Fibroblast of skin of right quadriceps (primary cell): ENCODE measurements around the gene TOR1B.
"Not testable (repeated sequence)": the region's sequence is repeated elsewhere in the genome, so short reads cannot be mapped to it uniquely, and the experiment has no call there.

ENCODE experiments used
- DNase-seq: peaks from one replicate; pipeline ENCODE4 v3.0.0-alpha.2; 2013

TOR1B gene, protein sequence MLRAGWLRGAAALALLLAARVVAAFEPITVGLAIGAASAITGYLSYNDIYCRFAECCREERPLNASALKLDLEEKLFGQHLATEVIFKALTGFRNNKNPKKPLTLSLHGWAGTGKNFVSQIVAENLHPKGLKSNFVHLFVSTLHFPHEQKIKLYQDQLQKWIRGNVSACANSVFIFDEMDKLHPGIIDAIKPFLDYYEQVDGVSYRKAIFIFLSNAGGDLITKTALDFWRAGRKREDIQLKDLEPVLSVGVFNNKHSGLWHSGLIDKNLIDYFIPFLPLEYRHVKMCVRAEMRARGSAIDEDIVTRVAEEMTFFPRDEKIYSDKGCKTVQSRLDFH

DNA sequence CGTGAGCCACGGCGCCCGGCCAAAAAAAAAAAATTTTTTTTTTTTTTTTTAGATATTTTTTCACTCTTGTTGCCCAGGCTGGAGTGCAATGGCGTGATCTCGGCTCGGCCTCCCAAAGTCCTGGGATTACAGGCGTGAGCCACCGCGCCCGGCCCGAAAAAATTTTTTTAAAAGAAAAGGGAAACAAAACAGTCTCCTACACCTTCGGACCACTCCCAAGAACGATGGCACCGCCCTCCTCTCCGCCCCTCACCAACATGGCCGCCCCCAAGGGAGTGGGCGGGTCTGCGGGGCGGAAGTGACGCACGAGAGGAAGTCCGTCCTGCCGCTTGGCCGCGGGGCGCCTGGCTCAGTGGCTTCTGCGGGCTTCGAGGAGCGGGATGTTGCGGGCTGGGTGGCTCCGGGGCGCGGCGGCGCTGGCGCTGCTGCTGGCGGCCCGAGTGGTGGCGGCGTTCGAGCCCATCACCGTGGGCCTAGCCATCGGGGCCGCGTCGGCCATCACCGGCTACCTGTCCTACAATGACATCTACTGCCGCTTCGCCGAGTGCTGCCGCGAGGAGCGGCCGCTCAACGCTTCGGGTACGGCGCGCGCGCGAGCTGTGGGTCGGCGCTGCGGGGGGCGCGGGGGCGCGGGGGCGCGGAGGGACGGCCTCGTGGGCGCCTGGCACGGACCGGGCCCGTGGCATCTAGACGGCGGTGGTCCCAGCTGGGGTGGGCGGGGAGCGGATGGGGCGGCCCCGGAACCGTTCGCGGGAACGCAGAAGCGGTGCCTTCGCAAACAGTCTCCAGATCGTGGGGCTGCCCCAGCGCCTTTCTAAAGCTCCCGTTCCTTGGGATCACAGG, at the start of gene TOR1B:
TSS of gene TOR1B (plus strand) at position 352 of the 843 bp plus-strand sequence. CDS start at position 381, 29 bp downstream.
- peak; percentile 94 for DNase-seq

- no peak for DNase-seq
Observed at GRCh38 chr9:129755151-129755550, 47.8 kb upstream of the TOR1B start.

GRCh38 chr9:129756191-129756590, 46.8 kb upstream of the TOR1B start:
- DNase-seq: no peak

GRCh38 chr9:129757045-129757444, 45.9 kb upstream of the TOR1B start:
- no peak for DNase-seq

- DNase-seq: no peak
Observed at GRCh38 chr9:129759319-129759718, 43.7 kb upstream of the TOR1B start.

GRCh38 chr9:129759804-129760502, 43.0 kb upstream of the TOR1B start:
- DNase-seq: no peak

DNA sequence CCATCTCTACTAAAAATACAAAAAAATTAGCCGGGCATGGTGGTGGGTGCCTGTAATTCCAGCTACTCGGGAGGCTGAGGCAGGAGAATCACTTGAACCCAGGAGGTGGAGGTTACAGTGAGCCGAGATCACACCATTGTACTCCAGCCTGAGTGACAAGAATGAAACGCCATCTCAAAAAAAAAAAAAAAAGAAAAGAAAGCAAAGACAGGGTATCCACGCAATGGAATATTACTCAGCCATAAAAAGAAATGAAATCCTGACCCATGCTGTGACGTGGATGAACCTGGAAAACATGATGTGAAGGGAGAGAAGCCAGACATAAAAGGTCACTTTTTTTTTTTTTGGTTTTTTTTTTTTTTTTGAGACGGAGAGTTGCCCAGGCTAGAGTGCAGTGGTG, 42.2 kb upstream of the TOR1B start:
- not testable (repeated sequence) for DNase-seq

DNA sequence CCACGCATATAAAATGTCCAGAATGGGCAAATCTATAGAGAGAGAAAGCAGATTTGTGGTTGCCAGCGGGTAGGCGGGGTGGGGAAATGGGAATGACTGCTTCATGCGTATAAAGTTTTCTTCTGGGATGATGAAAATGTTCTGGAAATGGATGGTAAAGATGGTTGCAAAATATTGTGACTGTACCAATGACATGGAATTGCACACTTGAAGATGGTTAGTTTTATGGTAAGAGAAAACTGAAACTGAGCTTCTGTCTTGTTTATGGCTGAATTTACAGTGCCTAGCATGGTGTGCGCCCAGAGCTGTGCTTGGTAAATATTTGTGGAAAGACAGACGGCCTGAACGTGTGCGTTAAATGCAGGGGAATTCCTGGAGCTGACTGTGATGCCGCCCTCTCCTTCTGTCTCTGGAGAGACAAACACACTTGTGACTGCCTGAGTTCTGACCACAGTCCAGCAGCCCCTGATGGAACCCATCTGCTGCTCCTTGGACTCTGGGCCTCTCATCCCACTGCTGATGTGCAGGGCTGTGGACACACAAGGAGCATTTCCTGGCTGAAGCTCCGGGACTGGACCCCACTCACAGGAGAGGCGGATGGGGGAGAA, 41.6 kb upstream of the TOR1B start:
- peak; percentile 48 for DNase-seq

GRCh38 chr9:129761901-129762369, 41.0 kb upstream of the TOR1B start:
- DNase-seq: peak; percentile 87

DNA sequence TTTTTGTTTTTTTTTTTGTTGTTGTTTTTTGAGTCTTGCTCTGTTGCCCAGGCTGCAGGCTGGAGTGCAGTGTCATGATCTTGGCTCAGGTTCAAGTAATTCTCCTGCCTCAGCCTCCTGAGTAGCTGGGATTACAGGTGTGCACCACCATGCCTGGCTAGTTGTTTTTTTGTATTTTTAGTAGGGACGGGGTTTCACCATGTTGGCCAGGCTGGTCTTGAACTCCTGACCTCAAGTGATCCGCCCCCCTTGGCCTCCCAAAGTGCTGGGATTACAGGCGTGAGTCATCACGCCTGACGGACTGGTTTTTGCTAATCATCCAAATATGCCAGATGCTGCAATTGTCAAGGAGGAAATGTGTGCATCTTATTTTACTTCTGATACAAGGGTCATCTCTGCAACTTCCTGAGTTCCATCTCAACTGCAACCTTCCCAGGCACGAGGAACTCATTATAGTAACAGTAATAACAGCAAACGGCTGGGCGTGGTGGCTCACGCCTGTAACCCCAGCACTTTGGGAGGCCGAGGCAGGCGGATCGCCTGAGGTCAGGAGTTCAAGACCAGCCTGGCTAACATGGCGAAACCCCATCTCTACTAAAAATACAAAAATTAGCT, 40.5 kb upstream of the TOR1B start:
- DNase-seq: peak; percentile 96

DNA sequence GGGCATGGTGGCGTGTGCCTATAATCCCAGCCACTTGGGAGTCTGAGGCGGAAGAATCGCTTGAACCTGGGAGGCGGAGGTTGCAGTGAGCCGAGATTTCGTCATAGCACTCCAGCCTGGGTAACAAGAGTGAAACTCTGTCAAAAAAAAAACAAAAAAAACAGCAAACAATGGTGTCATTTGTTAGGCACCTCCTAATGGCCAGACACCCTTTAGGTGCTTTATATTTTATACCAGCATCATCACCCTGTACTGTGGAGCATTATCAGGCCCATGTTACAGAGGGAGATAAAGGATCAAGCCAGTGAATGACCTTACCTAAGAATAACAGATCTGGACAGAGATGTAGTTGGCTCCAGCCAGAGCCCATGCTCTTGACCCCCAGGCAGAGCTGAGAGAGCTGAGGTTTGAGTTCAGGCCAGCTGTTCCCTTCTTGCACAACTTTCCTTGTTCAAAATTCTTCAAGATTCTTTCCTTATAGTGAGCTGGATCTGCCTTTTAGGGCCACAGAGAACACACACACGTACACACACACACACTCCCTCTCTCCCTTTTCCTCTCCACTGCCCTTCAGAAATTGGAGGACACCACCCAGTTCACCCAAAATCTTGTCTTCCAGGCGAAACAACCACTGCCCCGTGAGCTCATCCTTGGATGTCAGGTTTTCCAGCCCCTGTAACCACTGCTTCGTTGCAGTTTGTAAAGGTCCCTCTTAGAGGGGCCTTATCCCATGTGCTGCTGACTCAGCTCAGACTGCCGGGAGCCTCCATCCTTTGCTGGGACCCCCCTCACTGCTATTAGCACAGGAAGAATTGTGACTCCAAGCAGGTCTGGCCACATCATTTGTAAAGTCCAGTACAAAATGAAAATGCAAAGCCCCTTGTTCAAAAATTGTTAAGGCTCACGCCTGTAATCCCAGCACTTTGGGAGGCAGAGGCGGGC, 39.7 kb upstream of the TOR1B start:
- DNase-seq: peak; percentile 67

DNA sequence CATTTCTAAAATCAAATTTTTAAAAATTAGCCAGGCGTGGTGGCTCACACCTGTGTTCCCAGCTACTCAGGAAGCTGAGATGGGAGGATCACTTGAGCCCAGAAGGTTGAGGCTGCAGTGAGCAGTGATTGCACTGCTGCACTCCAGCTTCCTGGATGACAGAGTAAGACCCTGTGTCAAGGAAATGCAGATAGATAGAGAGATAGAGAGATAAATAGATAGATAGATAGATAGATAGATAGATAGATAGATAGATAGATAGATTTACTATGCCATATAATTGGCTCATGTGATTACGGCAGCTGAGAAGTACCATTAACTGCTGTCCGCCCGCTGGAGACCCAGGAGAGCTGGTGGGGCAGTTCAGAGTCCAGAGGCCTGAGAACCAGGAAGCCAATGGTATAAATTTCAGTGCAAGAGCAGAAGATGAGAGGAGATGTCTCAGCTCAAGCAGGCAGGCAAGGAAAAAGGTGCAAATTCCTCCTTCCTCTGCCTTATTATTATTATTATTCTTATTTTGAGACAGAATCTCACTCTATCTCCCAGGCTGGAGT, 37.1 kb upstream of the TOR1B start:
- no peak for DNase-seq

DNA sequence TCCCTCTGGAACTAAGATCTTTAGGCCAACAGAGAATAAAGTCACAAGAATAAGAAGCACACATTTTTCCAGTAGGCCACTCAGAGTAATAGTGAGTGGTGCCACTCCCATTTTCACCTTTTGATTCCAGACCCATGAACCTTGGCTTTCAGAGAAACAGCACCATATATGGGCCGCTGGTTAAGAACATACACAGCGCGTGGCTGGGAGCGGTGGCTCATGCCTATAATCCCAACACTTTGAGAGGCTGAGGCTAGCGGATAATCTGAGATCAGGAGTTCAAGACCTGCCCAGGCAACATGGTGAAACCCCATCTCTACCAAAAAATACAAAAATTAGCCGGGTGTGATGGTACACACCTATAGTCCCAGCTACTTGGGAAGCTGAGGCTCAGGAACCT, 34.5 kb upstream of the TOR1B start:
- DNase-seq: no peak

DNA sequence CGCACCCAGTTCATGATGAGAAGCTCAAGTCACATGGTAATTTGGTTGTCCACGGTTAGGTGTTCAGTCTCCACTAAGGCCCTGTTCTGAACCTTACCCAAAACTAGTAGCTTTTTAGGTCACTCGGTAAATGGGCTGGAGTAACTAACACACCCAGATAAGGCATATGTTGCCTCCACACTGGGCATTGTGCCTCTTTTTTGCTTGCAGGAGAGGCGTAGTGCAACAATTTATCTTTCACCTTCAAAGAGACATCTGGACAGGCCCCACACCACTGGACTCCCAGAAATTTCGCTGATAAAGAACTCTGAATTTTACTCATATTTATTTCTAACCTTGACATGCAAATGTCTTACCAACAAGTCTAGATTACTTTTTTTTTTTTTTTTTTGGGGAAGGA, 33.3 kb upstream of the TOR1B start:
- DNase-seq: no peak

- no peak for DNase-seq
Observed at GRCh38 chr9:129770741-129771140, 32.2 kb upstream of the TOR1B start.

GRCh38 chr9:129773262-129774048, 29.5 kb upstream of the TOR1B start:
- DNase-seq: no peak

- no peak for DNase-seq
Observed at GRCh38 chr9:129774791-129775447, 28.1 kb upstream of the TOR1B start.

GRCh38 chr9:129775448-129775798, 27.6 kb upstream of the TOR1B start:
- DNase-seq: no peak

GRCh38 chr9:129776096-129776495, 26.9 kb upstream of the TOR1B start:
- not testable (repeated sequence) for DNase-seq

DNA sequence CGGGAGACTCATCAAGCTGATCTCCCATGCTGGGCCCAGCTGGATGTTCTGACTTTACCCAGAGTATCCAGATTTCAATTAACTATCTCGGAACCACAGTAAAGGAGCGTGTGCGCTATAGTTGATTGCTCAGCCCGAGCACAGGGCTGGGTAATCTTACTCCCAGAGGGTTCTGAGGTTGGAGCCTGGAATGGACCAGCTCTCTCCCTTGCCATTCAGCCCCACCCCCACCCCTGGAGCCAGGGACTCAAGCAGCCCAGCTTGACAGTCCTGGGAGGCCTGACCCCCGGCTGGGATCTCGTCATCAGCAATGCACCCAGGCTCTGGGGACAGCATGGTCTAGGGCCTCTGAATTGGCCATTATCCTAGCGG, 26.4 kb upstream of the TOR1B start:
- peak; percentile 59 for DNase-seq
